Thoracic aorta endothelial cell (primary cell): ENCODE data around the gene ARHGEF1. TPM values are rescaled to one million over a fixed set of nuclear protein-coding genes. Genes with fewer than 3 reads are reported as not detected.

ENCODE experiments used
- small RNA-seq: library from RNA; depleted of rRNA; stranded (forward); fragments of <200 nt; gene quantifications from one replicate; pipeline ENCODE3, GENCODE V24; 2012
- total RNA-seq: library from RNA; depleted of rRNA; stranded (reverse); fragments of >200 nt; gene quantifications from 2 replicates; pipeline ENCODE4 v1.2.3, GENCODE V29; 2012

Gene ARHGEF1, protein sequence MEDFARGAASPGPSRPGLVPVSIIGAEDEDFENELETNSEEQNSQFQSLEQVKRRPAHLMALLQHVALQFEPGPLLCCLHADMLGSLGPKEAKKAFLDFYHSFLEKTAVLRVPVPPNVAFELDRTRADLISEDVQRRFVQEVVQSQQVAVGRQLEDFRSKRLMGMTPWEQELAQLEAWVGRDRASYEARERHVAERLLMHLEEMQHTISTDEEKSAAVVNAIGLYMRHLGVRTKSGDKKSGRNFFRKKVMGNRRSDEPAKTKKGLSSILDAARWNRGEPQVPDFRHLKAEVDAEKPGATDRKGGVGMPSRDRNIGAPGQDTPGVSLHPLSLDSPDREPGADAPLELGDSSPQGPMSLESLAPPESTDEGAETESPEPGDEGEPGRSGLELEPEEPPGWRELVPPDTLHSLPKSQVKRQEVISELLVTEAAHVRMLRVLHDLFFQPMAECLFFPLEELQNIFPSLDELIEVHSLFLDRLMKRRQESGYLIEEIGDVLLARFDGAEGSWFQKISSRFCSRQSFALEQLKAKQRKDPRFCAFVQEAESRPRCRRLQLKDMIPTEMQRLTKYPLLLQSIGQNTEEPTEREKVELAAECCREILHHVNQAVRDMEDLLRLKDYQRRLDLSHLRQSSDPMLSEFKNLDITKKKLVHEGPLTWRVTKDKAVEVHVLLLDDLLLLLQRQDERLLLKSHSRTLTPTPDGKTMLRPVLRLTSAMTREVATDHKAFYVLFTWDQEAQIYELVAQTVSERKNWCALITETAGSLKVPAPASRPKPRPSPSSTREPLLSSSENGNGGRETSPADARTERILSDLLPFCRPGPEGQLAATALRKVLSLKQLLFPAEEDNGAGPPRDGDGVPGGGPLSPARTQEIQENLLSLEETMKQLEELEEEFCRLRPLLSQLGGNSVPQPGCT
- 51.7 and 62.0 TPM in 2 replicates for total RNA-seq

DNA sequence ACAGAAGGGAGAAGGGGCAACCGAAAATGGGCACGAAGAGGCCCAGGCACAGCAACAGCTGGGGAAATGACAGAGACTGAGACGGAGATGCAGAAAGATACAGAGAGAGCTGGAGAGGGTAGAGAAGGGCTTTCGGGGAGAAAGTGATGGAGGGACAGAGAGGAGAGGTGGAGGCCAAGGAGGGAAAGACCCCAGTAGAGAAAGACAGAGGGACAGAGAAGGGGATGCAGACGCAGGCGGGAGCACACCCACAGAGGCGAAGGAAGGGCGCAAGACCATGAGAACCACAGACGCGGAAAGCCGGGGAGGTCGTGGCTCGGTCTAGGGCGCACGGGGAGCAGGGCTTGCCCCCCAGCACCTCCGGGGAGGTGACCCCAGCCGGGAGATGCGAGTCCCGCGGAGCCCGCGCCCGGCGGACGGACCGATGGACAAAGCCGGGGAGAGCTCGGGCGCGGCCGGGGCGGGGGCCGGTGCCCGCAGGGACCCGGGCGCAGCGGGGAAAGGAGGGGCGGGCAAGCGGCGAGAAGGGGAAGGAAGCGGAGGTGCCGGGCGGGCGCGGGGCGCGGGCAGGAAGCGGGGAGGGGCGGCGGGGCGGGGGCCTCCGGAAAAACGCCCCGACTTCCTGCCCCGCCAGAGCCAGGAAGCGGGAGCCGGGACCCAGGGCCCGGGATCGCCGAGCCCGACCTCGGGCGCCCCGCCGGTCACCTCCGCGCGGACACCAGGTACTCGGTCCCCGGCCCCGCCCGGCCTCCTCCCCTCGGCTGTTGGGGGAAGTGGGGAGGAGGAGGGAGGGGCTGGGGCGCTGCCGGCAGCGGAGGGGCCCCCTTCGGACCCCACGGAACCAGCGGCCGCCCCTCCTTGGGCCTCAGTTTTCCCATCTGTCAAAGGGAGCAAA, at the start of gene ARHGEF1:
ARHGEF1 (plus strand) TSS at position 617 of the 895 bp plus-strand sequence. CDS start 4,899 bp downstream, outside the sequence.

DNA sequence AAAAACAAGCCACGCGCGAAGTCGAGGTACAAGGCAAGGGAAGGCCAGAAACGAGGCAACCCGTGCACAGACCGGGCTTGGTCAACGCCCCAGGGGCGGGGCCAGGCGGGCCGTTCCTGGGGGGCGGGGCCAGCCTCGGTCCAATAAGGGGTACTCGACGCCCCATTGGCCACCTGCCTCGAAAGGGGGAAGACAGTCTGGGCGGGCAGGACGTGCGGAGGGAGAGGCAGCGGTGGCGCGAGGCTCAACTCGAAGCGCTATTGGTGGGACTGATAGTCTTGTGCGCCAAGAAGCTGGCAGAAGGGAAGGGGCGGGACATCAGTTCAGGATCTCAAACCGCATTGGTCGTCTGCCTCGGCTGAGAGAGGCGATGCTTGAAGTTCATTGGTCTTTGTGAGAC, 38.4 kb upstream of the ARHGEF1 start, which contains the start of gene LYPD4:
LYPD4 (minus strand) TSS at position 83 of the 400 bp plus-strand sequence. CDS start 5,398 bp downstream, outside the sequence.

DNA sequence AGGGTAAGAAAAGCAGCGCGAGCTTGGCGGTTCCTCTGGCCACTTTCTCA, 38.2 kb upstream of the ARHGEF1 start, which contains the start of gene DMRTC2:
DMRTC2 (plus strand) TSS at position 42 of the 50 bp plus-strand sequence. CDS start 2,387 bp downstream, outside the sequence.

DNA sequence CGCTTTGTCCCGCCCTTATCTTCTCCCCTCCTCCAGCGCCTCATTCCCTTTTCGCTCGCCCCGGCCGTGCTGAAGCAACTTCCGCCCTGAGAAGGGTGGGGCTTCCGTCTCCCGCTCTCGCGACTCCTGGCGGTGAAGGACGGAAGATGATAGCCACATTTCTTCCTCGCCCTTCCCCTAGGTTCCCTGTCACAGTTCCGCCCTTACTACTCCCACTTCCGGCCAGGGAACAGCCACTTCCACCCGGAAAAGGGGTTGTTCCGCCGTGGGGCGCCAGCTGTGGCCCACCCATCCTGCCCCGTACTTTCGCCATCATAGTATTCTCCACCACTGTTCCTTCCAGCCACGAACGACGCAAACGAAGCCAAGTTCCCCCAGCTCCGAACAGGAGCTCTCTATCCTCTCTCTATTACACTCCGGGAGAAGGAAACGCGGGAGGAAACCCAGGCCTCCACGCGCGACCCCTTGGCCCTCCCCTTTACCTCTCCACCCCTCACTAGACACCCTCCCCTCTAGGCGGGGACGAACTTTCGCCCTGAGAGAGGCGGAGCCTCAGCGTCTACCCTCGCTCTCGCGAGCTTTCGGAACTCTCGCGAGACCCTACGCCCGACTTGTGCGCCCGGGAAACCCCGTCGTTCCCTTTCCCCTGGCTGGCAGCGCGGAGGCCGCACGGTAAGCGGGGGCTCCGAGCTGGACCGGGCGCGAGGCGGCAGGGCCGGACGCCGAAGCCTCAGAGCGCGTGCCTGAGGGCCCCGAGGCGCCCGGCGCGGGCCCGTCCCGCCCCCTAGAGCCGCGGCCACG, 23.2 kb upstream of the ARHGEF1 start, which contains the start of gene RPS19:
RPS19 (plus strand) TSS at position 638 of the 801 bp plus-strand sequence. CDS start 520 bp downstream, outside the sequence.

DNA sequence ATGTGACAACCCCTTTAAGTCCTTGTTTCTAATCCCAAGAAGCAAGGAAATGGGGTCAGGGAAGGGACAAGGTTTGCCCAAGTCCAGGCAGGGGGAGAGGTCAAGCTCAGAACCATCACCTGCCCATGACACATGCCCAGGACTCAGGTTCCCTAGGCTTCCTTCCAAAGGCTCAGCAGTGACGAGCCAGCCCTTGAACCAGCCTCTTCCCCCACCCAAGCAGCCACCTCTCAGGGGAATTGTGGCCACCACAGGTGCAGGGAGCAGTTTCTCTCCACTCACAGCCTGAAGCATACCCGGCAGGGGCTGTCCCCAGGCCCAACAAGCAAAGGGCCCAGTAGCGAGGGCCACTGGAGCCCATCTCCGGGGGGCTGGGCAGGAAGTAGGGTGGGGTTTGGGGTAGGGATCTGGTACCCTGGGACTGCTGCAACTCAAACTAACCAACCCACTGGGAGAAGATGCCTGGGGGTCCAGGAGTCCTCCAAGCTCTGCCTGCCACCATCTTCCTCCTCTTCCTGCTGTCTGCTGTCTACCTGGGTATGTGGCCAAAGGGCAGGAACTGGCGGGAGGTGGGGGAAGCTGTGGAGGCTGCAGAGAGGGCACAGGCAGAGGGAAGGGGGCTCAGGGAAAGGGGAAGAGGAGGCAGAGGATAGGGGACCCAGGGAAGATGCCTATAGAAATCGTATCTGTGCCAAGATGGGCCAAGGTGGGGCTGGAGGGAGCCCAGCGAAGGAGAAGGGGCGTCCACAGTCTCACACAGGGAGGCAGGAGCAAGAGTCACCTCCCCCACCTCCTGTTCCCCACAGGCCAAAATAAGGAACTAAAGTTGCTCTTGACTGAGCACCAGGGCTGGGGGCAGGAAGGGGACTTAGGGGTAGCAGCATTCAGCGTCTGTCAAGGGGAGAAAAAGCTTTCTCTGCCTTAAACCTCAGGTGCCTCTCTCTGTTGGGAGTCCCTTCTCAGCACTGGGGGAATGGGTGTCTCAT, 5.8 kb upstream of the ARHGEF1 start, which contains the start of gene CD79A:
CD79A (plus strand) TSS at position 433 of the 986 bp plus-strand sequence; CDS start at position 459, 26 bp downstream.

DNA sequence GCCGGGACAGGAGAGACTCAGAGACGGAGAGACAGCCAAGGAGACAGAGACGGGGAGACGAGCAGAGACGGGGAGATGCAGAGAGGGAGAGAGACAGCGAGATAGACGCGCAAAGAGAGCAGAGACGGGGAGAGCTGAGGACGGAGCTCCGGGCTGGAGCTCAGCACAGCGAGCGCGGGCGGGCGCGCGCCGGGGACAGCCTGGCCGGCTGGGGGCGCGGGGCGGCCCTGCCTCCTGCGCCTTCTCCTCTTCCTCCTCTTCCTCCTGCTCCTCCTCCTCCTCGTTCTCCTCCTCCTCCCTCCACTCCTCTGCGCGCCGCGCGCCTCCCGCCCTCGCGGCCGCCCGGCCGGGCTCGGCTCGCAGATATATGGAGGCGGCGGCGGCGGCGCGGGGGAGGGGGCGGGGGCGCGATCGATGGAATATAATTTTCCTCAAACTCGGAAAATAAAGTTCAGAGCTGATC, 45.3 kb downstream of the ARHGEF1 start, which contains the start of gene ERFL:
ERFL (minus strand) TSS at position 229 of the 463 bp plus-strand sequence. CDS start 15,530 bp downstream, outside the sequence.

Small RNA genes lying within 50 kb of the gene (small RNA-seq; reads per million reads assigned to genes)
- gene MIR6797: 0.28 reads per million

Other genes with a start within 250 kb of the ARHGEF1 start
- not detected in 2 replicates for gene CEACAM7, start 194.9 kb upstream of the ARHGEF1 start, total RNA-seq
- gene CEACAM5, start 174.6 kb upstream of the ARHGEF1 start, total RNA-seq: not detected in 2 replicates
- gene CEACAM6, start 127.7 kb upstream of the ARHGEF1 start, total RNA-seq: not detected in 2 replicates
- not detected in 2 replicates for gene CEACAM3, start 86.6 kb upstream of the ARHGEF1 start, total RNA-seq
- gene LYPD4, start 38.5 kb upstream of the ARHGEF1 start, total RNA-seq: not detected in 2 replicates
- gene DMRTC2, start 38.1 kb upstream of the ARHGEF1 start, total RNA-seq: not detected in 2 replicates
- 922 and 1,155 TPM in 2 replicates for gene RPS19, start 22.9 kb upstream of the ARHGEF1 start, total RNA-seq
- 0.13 TPM in 1 of 2 replicates, not detected in the other for gene CD79A, start 5.9 kb upstream of the ARHGEF1 start, total RNA-seq
- gene ERFL, start 45.3 kb downstream of the ARHGEF1 start, total RNA-seq: not detected in 2 replicates
- gene RABAC1, start 76.1 kb downstream of the ARHGEF1 start, total RNA-seq: 67.9 and 89.9 TPM in 2 replicates
- 0.07 and 0.13 TPM in 2 replicates for gene ATP1A3, start 111.0 kb downstream of the ARHGEF1 start, total RNA-seq
- gene GRIK5, start 187.0 kb downstream of the ARHGEF1 start, total RNA-seq: 0.27 and 5.8 TPM in 2 replicates
- 11.0 and 14.8 TPM in 2 replicates for gene ZNF574, start 193.0 kb downstream of the ARHGEF1 start, total RNA-seq
- gene POU2F2, start 249.3 kb downstream of the ARHGEF1 start, total RNA-seq: 0.40 and 1.1 TPM in 2 replicates